HL-60 (cell line): Measurements from ENCODE around the gene SORCS2.

Source experiments
- DNase-seq, 2 experiments: peaks; one replicate each; pipeline ENCODE4 v3.0.0-alpha.2; 2010 to 2020; ENCODE audit warnings: low read depth in 1 of 2, low spot score in 1 of 2
- H3K27ac ChIP-seq: fragments of 250-450 bp; sonication (Bioruptor Pico); replicated peaks from 2 replicates; pipeline ENCODE4 v1.5.1; 2020; ENCODE audit warnings: mild to moderate bottlenecking, moderate library complexity
- H3K27me3 ChIP-seq: fragments of 250-450 bp; sonication (Bioruptor Pico); 2 replicates; pipeline ENCODE4 v1.5.1; 2021; ENCODE audit warnings: mild to moderate bottlenecking, moderate library complexity; ENCODE audit not compliant: insufficient read depth, poor library complexity, severe bottlenecking
- H3K4me3 ChIP-seq: replicated peaks from 2 replicates; pipeline ENCODE4 v1.5.1; 2011; ENCODE audit warnings: mild to moderate bottlenecking, control low read depth, low read length; ENCODE audit not compliant: insufficient read depth
- GABPA ChIP-seq: IDR thresholded peaks from 2 replicates; pipeline ENCODE4 v1.6.1; 2012; ENCODE audit warnings: low read depth
- POLR2AphosphoS5 ChIP-seq: IDR thresholded peaks from 2 replicates; pipeline ENCODE4 v1.6.1; 2012; ENCODE audit warnings: low read depth
- SPI1 ChIP-seq: IDR thresholded peaks from 2 replicates; pipeline ENCODE4 v1.6.1; 2012; ENCODE audit warnings: low read depth, mild to moderate bottlenecking, borderline replicate concordance
- TF ChIP-seq, protein P1 (sequence below): IDR thresholded peaks from one replicate; pipeline ENCODE4 v1.5.1; 2011; ENCODE audit warnings: low read length, control low read depth, inconsistent platforms; ENCODE audit not compliant: insufficient read depth
- TF ChIP-seq, protein P2 (sequence below): IDR thresholded peaks from 2 replicates; pipeline ENCODE4 v1.6.1; 2012; ENCODE audit warnings: low read depth; ENCODE audit not compliant: insufficient replicate concordance

Gene SORCS2

DNA sequence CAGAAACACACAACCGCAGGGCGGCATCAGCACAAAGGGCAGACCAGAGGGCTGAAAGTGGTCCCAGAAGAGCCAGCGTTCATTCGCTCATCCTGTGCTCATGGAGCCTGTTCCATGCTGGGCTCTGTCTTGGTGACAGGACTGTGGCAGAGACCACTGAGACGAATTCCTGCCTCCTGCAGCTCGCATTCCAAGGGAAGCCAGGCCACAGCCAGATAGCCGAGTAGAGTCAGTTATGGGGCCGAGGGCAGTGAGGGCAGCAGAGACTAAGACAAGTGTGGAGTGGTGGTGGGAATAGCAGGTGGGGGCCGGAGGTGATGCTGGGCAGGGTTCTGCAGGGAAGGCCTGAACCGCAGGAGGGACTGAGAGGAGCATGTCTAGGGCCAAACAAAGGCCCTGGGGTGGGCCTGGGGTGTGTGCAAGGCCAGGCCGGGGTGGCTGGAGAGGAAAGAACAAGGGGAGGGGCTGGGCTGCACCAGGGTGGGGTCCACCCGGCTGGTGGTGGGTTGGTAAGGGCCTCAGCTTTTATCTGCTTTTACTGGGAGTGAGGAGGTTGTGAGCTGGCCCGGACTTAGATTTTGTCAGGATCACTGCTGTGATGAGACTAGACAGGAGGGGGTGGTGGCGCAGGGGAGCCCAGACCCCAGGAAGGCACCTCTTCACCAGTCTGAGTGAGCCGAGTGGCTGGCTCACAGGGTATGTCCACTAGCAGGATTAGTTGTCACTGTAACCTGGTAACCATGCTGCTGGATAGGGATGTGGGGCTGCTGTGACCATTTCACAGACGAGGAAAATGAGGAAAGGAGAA, 236.1 kb downstream of the SORCS2 start:
- DNase-seq: no peak
- TF ChIP-seq SPI1 (no peak), POLR2AphosphoS5 (no peak), GABPA (no peak)
- TF ChIP-seq, protein P1, sequence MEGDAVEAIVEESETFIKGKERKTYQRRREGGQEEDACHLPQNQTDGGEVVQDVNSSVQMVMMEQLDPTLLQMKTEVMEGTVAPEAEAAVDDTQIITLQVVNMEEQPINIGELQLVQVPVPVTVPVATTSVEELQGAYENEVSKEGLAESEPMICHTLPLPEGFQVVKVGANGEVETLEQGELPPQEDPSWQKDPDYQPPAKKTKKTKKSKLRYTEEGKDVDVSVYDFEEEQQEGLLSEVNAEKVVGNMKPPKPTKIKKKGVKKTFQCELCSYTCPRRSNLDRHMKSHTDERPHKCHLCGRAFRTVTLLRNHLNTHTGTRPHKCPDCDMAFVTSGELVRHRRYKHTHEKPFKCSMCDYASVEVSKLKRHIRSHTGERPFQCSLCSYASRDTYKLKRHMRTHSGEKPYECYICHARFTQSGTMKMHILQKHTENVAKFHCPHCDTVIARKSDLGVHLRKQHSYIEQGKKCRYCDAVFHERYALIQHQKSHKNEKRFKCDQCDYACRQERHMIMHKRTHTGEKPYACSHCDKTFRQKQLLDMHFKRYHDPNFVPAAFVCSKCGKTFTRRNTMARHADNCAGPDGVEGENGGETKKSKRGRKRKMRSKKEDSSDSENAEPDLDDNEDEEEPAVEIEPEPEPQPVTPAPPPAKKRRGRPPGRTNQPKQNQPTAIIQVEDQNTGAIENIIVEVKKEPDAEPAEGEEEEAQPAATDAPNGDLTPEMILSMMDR: no peak
- TF ChIP-seq, protein P2, sequence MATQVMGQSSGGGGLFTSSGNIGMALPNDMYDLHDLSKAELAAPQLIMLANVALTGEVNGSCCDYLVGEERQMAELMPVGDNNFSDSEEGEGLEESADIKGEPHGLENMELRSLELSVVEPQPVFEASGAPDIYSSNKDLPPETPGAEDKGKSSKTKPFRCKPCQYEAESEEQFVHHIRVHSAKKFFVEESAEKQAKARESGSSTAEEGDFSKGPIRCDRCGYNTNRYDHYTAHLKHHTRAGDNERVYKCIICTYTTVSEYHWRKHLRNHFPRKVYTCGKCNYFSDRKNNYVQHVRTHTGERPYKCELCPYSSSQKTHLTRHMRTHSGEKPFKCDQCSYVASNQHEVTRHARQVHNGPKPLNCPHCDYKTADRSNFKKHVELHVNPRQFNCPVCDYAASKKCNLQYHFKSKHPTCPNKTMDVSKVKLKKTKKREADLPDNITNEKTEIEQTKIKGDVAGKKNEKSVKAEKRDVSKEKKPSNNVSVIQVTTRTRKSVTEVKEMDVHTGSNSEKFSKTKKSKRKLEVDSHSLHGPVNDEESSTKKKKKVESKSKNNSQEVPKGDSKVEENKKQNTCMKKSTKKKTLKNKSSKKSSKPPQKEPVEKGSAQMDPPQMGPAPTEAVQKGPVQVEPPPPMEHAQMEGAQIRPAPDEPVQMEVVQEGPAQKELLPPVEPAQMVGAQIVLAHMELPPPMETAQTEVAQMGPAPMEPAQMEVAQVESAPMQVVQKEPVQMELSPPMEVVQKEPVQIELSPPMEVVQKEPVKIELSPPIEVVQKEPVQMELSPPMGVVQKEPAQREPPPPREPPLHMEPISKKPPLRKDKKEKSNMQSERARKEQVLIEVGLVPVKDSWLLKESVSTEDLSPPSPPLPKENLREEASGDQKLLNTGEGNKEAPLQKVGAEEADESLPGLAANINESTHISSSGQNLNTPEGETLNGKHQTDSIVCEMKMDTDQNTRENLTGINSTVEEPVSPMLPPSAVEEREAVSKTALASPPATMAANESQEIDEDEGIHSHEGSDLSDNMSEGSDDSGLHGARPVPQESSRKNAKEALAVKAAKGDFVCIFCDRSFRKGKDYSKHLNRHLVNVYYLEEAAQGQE: no peak
- Histone ChIP-seq H3K4me3 (no peak overlapping the region), H3K27ac (no peak overlapping the region), H3K27me3 (no peaks in the 10 kb centered on the region)

DNA sequence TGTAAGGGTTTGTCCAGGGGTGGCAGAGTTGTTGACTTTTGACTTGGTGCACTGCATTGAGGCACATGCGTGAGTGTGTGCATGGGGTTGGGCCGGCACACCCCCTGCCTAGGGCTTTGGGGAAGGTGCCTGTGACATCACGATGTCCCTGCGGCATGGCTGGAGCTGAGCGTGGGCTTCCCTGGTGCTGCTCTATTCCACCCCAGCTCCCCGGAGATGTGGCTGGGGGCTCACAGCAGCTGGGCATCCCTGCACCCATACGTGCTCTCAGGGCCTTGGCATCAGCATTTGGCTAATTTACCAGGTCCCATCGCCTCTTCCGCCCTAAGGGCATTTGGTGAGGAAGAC, 236.7 kb downstream of the SORCS2 start:
- Histone ChIP-seq H3K4me3 (no peak overlapping the region), H3K27ac (no peak overlapping the region), H3K27me3 (no peaks in the 10 kb centered on the region)
- DNase-seq: no peak
- TF ChIP-seq, protein P1: no peak
- TF ChIP-seq SPI1 (no peak), POLR2AphosphoS5 (no peak), GABPA (no peak)
- TF ChIP-seq, protein P2: no peak

DNA sequence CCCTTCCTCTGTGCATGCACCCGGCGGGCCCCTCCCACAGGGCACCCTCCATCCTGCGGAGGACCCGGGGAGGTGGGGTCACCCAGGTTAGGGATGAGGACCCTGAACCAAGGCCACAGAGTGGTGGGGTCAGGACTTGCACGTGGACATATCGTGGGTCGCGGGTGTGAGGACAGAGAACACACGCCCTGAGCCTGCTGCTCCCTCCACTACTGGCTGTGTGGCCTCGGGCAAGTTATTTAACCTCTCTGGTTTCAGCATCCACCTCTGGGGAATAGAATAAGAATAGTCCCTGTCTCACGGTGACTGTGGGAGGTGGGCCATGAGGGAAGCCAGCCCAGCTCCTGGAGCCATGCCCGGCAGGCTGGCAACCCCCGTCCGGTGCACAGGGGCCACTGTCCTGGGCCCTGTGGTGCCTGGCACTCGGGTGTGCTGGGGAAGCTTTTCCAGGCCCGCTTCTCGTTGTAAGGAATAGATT, 237.3 kb downstream of the SORCS2 start:
- Histone ChIP-seq H3K27me3 (no peaks in the 10 kb centered on the region), H3K27ac (no peak overlapping the region), H3K4me3 (no peak overlapping the region)
- no peak for DNase-seq
- TF ChIP-seq, protein P2: no peak
- TF ChIP-seq SPI1 (no peak), POLR2AphosphoS5 (no peak), GABPA (no peak)
- TF ChIP-seq, protein P1: no peak
